Measurements from ENCODE around the gene CCT6B.

DNA sequence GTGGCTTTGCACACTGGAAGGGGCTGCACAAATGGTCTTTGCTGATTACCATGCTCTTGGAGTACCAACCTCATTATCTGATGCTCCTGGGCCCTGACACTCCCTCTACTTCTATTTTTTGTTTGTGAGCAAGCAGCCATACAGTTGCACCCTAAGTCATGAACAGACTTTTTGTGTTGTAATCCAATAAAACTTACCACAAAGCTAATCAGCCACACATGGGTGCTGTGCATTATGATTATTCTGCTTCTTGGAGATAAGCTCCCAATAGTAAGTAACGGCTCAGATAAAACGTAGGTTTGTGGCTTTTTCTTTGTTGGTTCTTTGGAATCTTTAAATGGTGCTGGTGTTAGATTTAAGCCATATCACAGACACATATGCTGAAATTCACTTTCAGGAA is 76.2 kb downstream of the CCT6B start:
- TF ChIP-seq POLR2AphosphoS5 (IDR thresholded peaks at IDR 0.05; ENCODE audit: low read depth) (no peak), REST (IDR thresholded peaks at IDR 0.05; ENCODE audit: insufficient replicate concordance, low read depth) (no peak), GABPA (IDR thresholded peaks at IDR 0.05; ENCODE audit: low read depth) (no peak), SPI1 (IDR thresholded peaks at IDR 0.05; ENCODE audit: borderline replicate concordance, low read depth) (no peak)
- TF ChIP-seq, protein P1, sequence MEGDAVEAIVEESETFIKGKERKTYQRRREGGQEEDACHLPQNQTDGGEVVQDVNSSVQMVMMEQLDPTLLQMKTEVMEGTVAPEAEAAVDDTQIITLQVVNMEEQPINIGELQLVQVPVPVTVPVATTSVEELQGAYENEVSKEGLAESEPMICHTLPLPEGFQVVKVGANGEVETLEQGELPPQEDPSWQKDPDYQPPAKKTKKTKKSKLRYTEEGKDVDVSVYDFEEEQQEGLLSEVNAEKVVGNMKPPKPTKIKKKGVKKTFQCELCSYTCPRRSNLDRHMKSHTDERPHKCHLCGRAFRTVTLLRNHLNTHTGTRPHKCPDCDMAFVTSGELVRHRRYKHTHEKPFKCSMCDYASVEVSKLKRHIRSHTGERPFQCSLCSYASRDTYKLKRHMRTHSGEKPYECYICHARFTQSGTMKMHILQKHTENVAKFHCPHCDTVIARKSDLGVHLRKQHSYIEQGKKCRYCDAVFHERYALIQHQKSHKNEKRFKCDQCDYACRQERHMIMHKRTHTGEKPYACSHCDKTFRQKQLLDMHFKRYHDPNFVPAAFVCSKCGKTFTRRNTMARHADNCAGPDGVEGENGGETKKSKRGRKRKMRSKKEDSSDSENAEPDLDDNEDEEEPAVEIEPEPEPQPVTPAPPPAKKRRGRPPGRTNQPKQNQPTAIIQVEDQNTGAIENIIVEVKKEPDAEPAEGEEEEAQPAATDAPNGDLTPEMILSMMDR (IDR thresholded peaks at IDR 0.05; ENCODE audit: insufficient read depth, low read length): no peak
